K562 (cell line): ENCODE data around the gene KCNMB2. TPM values are rescaled to one million over a fixed set of nuclear protein-coding genes. Genes with fewer than 3 reads are reported as not detected.

ENCODE experiments used
- ATAC-seq: fragments of 200-7000 bp; cut with Tn5 transposase; 3 replicates; pipeline ENCODE4 v1.9.1; 2020; ENCODE audit warnings: moderate library complexity
- BruUV-seq: library from RNA; stranded (reverse); fragments of 400-500 nt; replicated peaks from 2 replicates; lab custom pipeline; 2021; lab: Mats Ljungman, UMichigan
- CTCF ChIA-PET: fragments of 300-600 bp; formaldehyde crosslinking; extraction: SDS; loops from one replicate; lab custom pipeline; 2021; ENCODE audit warnings: low intra/inter-chr PET ratio; lab: Yijun Ruan, JAX
- POLR2A ChIA-PET: fragments of 300-600, 350-650 bp; sonication (Branson Sonifier 250); formaldehyde crosslinking; extraction: SDS; loops from one replicate; lab custom pipeline; 2021; ENCODE audit warnings: antibody characterized with exemption, inconsistent platforms; lab: Yijun Ruan, JAX
- DNase-seq, 4 experiments: peaks; one replicate each; pipeline versions ENCODE4 v3.0.0 to v3.0.0-alpha.2; 2011 to 2018; ENCODE audit warnings: low spot score in 3 of 4, mixed read lengths in 3 of 4; ENCODE audit errors: extremely low read depth in 1 of 4
- FAIRE-seq: peaks from 2 replicates; lab custom pipeline; 2011; peaks lifted over from hg19 to GRCh38; lab: Jason Lieb, UNC
- H2AFZ ChIP-seq: 2 replicates; pipeline ENCODE4 v1.6.0; 2011; ENCODE audit warnings: low read depth, low read length, control low read depth, inconsistent platforms
- H3K27ac ChIP-seq: fragments of 200-600 bp; 3 replicates; pipeline ENCODE4 v1.8.0; 2011; ENCODE audit warnings: low read depth, mild to moderate bottlenecking, control low read depth, inconsistent platforms, low read length, moderate library complexity, mixed read lengths; ENCODE audit errors: extremely low read depth
- H3K27me3 ChIP-seq, 2 experiments: fragments of 300-600 bp in 1 of 2; 2 replicates in 1 of 2; 3 replicates in 1 of 2; pipeline versions ENCODE4 v1.6.0 to v1.8.0; 2011; ENCODE audit warnings: inconsistent platforms in 2 of 2, low read length in 2 of 2, mild to moderate bottlenecking in 1 of 2, mixed read lengths in 1 of 2, moderate library complexity in 1 of 2; ENCODE audit not compliant: control insufficient read depth in 2 of 2, insufficient read depth in 2 of 2
- H3K36me3 ChIP-seq: fragments of 300-600 bp; 3 replicates; pipeline ENCODE4 v1.8.0; 2011; ENCODE audit warnings: mild to moderate bottlenecking, low read length, inconsistent platforms; ENCODE audit not compliant: control insufficient read depth, insufficient read depth
- H3K4me1 ChIP-seq, 2 experiments: fragments of 200-600 bp in 1 of 2; replicated peaks in 1 of 2; 2 replicates in 1 of 2; 3 replicates in 1 of 2; pipeline versions ENCODE4 v1.5.1 to v1.8.0; 2011; ENCODE audit warnings: inconsistent platforms in 2 of 2, low read length in 2 of 2, mild to moderate bottlenecking in 1 of 2, mixed read lengths in 1 of 2, moderate library complexity in 1 of 2; ENCODE audit not compliant: control insufficient read depth in 2 of 2, insufficient read depth in 2 of 2
- H3K4me2 ChIP-seq: 2 replicates; pipeline ENCODE4 v1.6.1; 2011; ENCODE audit warnings: low read length, control low read depth, inconsistent platforms, mixed read lengths; ENCODE audit not compliant: insufficient read depth
- H3K4me3 ChIP-seq: fragments of 200-600 bp; sonication (generic), shearing (Covaris generic); 2 replicates; pipeline ENCODE4 v1.5.1; 2016; ENCODE audit warnings: control low read depth, inconsistent platforms
- H3K79me2 ChIP-seq: fragments of 200-600 bp; 3 replicates; pipeline ENCODE4 v1.8.0; 2011; ENCODE audit warnings: low read length, inconsistent platforms; ENCODE audit not compliant: control insufficient read depth, insufficient read depth
- H3K9ac ChIP-seq, 2 experiments: 2 replicates each; pipeline versions ENCODE4 v1.6.0 to v1.6.1; 2011; ENCODE audit warnings: low read depth in 2 of 2, low read length in 2 of 2, control low read depth in 1 of 2, inconsistent platforms in 1 of 2, mild to moderate bottlenecking in 1 of 2, mixed read lengths in 1 of 2; ENCODE audit not compliant: insufficient read depth in 1 of 2
- H3K9me1 ChIP-seq: one replicate; pipeline ENCODE4 v1.6.0; 2011; ENCODE audit warnings: inconsistent platforms, mild to moderate bottlenecking, low read length, moderate library complexity; ENCODE audit not compliant: control insufficient read depth, insufficient read depth
- H3K9me3 ChIP-seq: replicated peaks from 2 replicates; pipeline ENCODE4 v1.5.1; 2011; ENCODE audit warnings: low read depth, low read length, inconsistent platforms; ENCODE audit not compliant: control insufficient read depth, insufficient read depth
- H4K20me1 ChIP-seq: replicated peaks from 2 replicates; pipeline ENCODE4 v1.6.1; 2011; ENCODE audit warnings: low read length, inconsistent platforms, mixed read lengths; ENCODE audit not compliant: control insufficient read depth, insufficient read depth
- CBX3 ChIP-seq, 2 experiments: IDR thresholded peaks; 1 replicate in 1 of 2; 2 replicates in 1 of 2; pipeline ENCODE4 v1.6.1; 2012; ENCODE audit warnings: inconsistent platforms in 2 of 2, low read length in 2 of 2, borderline replicate concordance in 1 of 2, control low read depth in 1 of 2
- DEAF1 ChIP-seq: fragments of 450-650 bp; formaldehyde crosslinking; IDR thresholded peaks from 2 replicates; pipeline ENCODE4 v1.4.0; 2020; ENCODE audit warnings: mild to moderate bottlenecking, moderate library complexity
- HBP1 ChIP-seq: fragments of 450-650 bp; formaldehyde crosslinking; IDR thresholded peaks from 2 replicates; pipeline ENCODE4 v1.4.0; 2022; ENCODE audit warnings: missing genetic modification characterization
- MAZ ChIP-seq, 2 experiments: fragments of 450-650 bp in 1 of 2; sonication (generic) in 1 of 2; formaldehyde crosslinking; IDR thresholded peaks in 1 of 2; conservative IDR thresholded peaks in 1 of 2; 2 replicates each; pipeline versions ENCODE4 v1.4.0 to v1.5.0; 2020; ENCODE audit warnings: mild to moderate bottlenecking in 1 of 2, missing genetic modification reagents in 1 of 2
- MXI1 ChIP-seq: IDR thresholded peaks from 2 replicates; pipeline ENCODE4 v1.6.1; 2011; ENCODE audit warnings: low read depth, mild to moderate bottlenecking, improper control_type of control experiment, low read length
- NFIC ChIP-seq: fragments of 450-650 bp; IDR thresholded peaks from 2 replicates; pipeline ENCODE4 v1.6.1; 2017; ENCODE audit warnings: mild to moderate bottlenecking, inconsistent platforms
- RBM15 ChIP-seq: fragments of 200-400 bp; formaldehyde crosslinking; IDR thresholded peaks from 2 replicates; pipeline ENCODE4 v1.6.1; 2018; ENCODE audit warnings: mild to moderate bottlenecking, low read length, moderate library complexity; ENCODE audit not compliant: insufficient read depth
- SRSF1 ChIP-seq: fragments of 200-400 bp; formaldehyde crosslinking; IDR thresholded peaks from 2 replicates; pipeline ENCODE4 v1.6.1; 2017; ENCODE audit warnings: mild to moderate bottlenecking, low read depth, low read length, moderate library complexity
- U2AF1 ChIP-seq: fragments of 200-400 bp; formaldehyde crosslinking; optimal IDR thresholded peaks from 2 replicates; pipeline ENCODE3; 2017; ENCODE audit warnings: mild to moderate bottlenecking, low read depth, low read length, moderate library complexity
- ZNF239 ChIP-seq: fragments of 250-450 bp; sonication (Bioruptor Pico); IDR thresholded peaks from 2 replicates; pipeline ENCODE4 v1.4.0; 2020; ENCODE audit warnings: mild to moderate bottlenecking
- ZNF696 ChIP-seq: fragments of 250-450 bp; sonication (Bioruptor Pico); conservative IDR thresholded peaks from 2 replicates; pipeline ENCODE4 v1.4.0; 2020; ENCODE audit warnings: mild to moderate bottlenecking, moderate library complexity
- ZNF780A ChIP-seq: fragments of 250-450 bp; sonication (Bioruptor Pico); IDR thresholded peaks from 2 replicates; pipeline ENCODE4 v1.5.0; 2021; ENCODE audit warnings: mild to moderate bottlenecking
- in situ Hi-C: fragments of 300-500 bp; cut with MboI; formaldehyde crosslinking; loops from 4 replicates; pipeline ENCODE4 v1.15.0; 2018; ENCODE audit warnings: inconsistent platforms, mixed read lengths
- intact Hi-C: fragments of 100-400 bp; cut with micrococcal nuclease; formaldehyde crosslinking; loops from 2 replicates; pipeline ENCODE4 v1.14.2; 2022
- polyA plus RNA-seq, 8 experiments: library from polyadenylated mRNA; depleted of rRNA in 4 of 8; stranded (reverse) in 5 of 8; unstranded in 3 of 8; fragments of >200 nt; fragmentation: Nextera tagmentation in 2 of 8; fragmentation: Illumina TruSeq in 1 of 8; extraction: Ambion mirVana in 2 of 8; extraction: Trizol in 1 of 8; gene quantifications; 2 replicates each; pipeline versions ENCODE4 v1.2.1 to v1.2.3, GENCODE V29; 2011 to 2014; ENCODE audit warnings: inconsistent platforms in 1 of 8, missing spikeins in 1 of 8
- total RNA-seq, 7 experiments: library from RNA; depleted of rRNA in 6 of 7; stranded (reverse); fragments of >200 nt in 6 of 7; fragmentation: Illumina TruSeq in 2 of 7; extraction: Trizol in 2 of 7; gene quantifications; 2 replicates each; pipeline versions ENCODE4 v1.2.1 to v1.2.3, GENCODE V29; 2011 to 2021; ENCODE audit warnings: low replicate concordance in 1 of 7

The KCNMB2 gene
- total and polyA plus RNA-seq, 9 of the 15 experiments (the other 6 are each of a cell fraction or from before 2014, with no cell fraction given) = 0.04 to 0.15 TPM; not detected in 7

DNA sequence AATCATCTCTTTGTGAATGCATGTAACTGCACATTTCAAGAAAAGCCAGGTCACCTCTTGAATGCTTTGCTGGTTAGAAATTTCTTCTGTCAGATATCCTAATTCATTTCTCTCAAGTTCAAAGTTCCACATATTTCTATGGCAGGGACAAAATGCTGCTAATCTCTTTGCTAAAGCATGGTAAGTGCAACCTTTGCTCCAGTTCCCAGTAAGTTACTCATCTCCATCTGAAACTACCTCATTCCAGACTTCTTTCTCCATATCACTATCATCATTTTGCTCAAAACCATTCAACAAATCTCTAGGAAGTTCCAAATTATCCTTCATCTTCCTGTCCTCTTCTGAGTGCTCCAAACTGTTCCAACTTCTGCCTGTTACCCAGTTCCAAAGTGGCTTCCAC is 304.8 kb downstream of the KCNMB2 start:
- no peaks in the 10 kb centered on the region for H4K20me1 ChIP-seq
- ChIA-PET CTCF (no interaction called here), POLR2A (no interaction called here)
- intact Hi-C loops (no loop called here), in situ Hi-C loops (no loop called here)
- no peaks in the 10 kb centered on the region for H3K9me3 ChIP-seq
- H3K79me2 ChIP-seq = no peaks in the 10 kb centered on the region
- no peaks in the 10 kb centered on the region for H3K9me1 ChIP-seq
- no peak overlapping the region for H2AFZ ChIP-seq
- no peaks in the 10 kb centered on the region for H3K36me3 ChIP-seq
- H3K4me2 ChIP-seq = no peak overlapping the region
- no peak overlapping the region for H3K9ac ChIP-seq
- ATAC-seq = no peak
- H3K27ac ChIP-seq = no peak overlapping the region
- no peak for FAIRE-seq
- H3K27me3 ChIP-seq = no peaks in the 10 kb centered on the region
- no peak overlapping the region for H3K4me3 ChIP-seq
- DNase-seq = no peak
- H3K4me1 ChIP-seq = no peaks in the 10 kb centered on the region
- no TSS peak for BruUV-seq
- TF ChIP-seq HBP1 (CRISPR knock-in tag) (no peak), DEAF1 (CRISPR knock-in tag) (no peak), U2AF1 (no peak), MXI1 (no peak), NFIC (no peak), ZNF780A (CRISPR knock-in tag) (no peak), ZNF696 (CRISPR knock-in tag) (no peak), RBM15 (no peak), MAZ (CRISPR knock-in tag; conservative IDR thresholded peaks at IDR 0.05 in 1 of 2, IDR thresholded peaks at IDR 0.05 in 1 of 2) (no peak), CBX3 (IDR thresholded peaks at IDR 0.05; ENCODE audit: borderline replicate concordance in 1 of 2, low read length in 2 of 2) (no peak), ZNF239 (CRISPR knock-in tag) (no peak), SRSF1 (no peak)
